ENCODE data around the gene SURF1.
"Not testable (repeated sequence)": the region's sequence is repeated elsewhere in the genome, so short reads cannot be mapped to it uniquely, and the experiment has no call there.

Gene SURF1

GRCh38 chr9:133382507-133383141, 26.3 kb upstream of the SURF1 start:
- DNase-seq = no peak

GRCh38 chr9:133380734-133381133, 24.4 kb upstream of the SURF1 start:
- no peak for DNase-seq

GRCh38 chr9:133379153-133380086, 23.1 kb upstream of the SURF1 start:
- no peak for DNase-seq

- DNase-seq = no peak
Observed at GRCh38 chr9:133378408-133378962, 22.2 kb upstream of the SURF1 start.

GRCh38 chr9:133377721-133378216, 21.5 kb upstream of the SURF1 start:
- DNase-seq = no peak

- DNase-seq = not testable (repeated sequence)
Observed at GRCh38 chr9:133377280-133377679, 21.0 kb upstream of the SURF1 start.

GRCh38 chr9:133375724-133376654, 19.7 kb upstream of the SURF1 start, which contains the start of the genes STKLD1 and SURF4:
Gene STKLD1 (plus strand): TSS chr9:133376366. CDS start chr9:133376474, 108 bp downstream.
Gene SURF4 (minus strand): TSS chr9:133376060. CDS start chr9:133375969, 91 bp downstream.
- peak; percentile 96 for DNase-seq

GRCh38 chr9:133375116-133375723, 18.9 kb upstream of the SURF1 start:
- DNase-seq = peak; percentile 33

- peak; percentile 58 for DNase-seq
Observed at GRCh38 chr9:133374612-133375115, 18.4 kb upstream of the SURF1 start.

- no peak for DNase-seq
Observed at GRCh38 chr9:133372144-133372543, 15.9 kb upstream of the SURF1 start.

- DNase-seq = peak; percentile 76
Observed at GRCh38 chr9:133371261-133371711, 15.0 kb upstream of the SURF1 start.

GRCh38 chr9:133370685-133371084, 14.4 kb upstream of the SURF1 start:
- peak; percentile 70 for DNase-seq

- DNase-seq = no peak
Observed at GRCh38 chr9:133369933-133370332, 13.6 kb upstream of the SURF1 start.

- no peak for DNase-seq
Observed at GRCh38 chr9:133369422-133369821, 13.1 kb upstream of the SURF1 start.

GRCh38 chr9:133368249-133368881, 12.1 kb upstream of the SURF1 start:
- no peak for DNase-seq

- no peak for DNase-seq
Observed at GRCh38 chr9:133367778-133368177, 11.5 kb upstream of the SURF1 start.

GRCh38 chr9:133367221-133367620, 10.9 kb upstream of the SURF1 start:
- DNase-seq = no peak

GRCh38 chr9:133366435-133366834, 10.1 kb upstream of the SURF1 start:
- no peak for DNase-seq

GRCh38 chr9:133362359-133363044, 6.2 kb upstream of the SURF1 start:
- no peak for DNase-seq

- no peak for DNase-seq
Observed at GRCh38 chr9:133361507-133362092, 5.3 kb upstream of the SURF1 start.

Data from CD4-positive, alpha-beta T cell treated with Interleukin-12 subunit alpha and Interleukin-12 subunit beta, for 1 hour (primary cell).